Ramos (cell line): Measurements from ENCODE around the gene GSTA1.
"Not testable (repeated sequence)": the region's sequence is repeated elsewhere in the genome, so short reads cannot be mapped to it uniquely, and the experiment has no call there.

Source experiments
- in situ Hi-C: fragments of 300-500 bp; cut with MboI; formaldehyde crosslinking; loops from one replicate; pipeline ENCODE4 v1.14.3; 2022; ENCODE audit warnings: low sequenced_read_pairs; ENCODE audit not compliant: unreplicated experiment

GSTA1 gene

GRCh38 chr6:52803668-52804255 lies at the start of gene GSTA1:
Gene GSTA1, minus strand, starts transcription at chr6:52803816. Its CDS starts 4,549 bp downstream, at chr6:52799267.
- in situ Hi-C loops: not testable (repeated sequence)

- in situ Hi-C loops: no loop called here
Observed at GRCh38 chr6:52849137-52849536, 45.5 kb upstream of the GSTA1 start.

GRCh38 chr6:52846002-52846401 lies 42.4 kb upstream of the GSTA1 start:
- in situ Hi-C loops: no loop called here

GRCh38 chr6:52843605-52844004 lies 40.0 kb upstream of the GSTA1 start:
- in situ Hi-C loops: no loop called here

GRCh38 chr6:52840763-52841585 lies 37.4 kb upstream of the GSTA1 start, which contains the start of gene GSTA5:
Gene GSTA5, minus strand, starts transcription at chr6:52840813.
- in situ Hi-C loops: no loop called here

GRCh38 chr6:52839124-52840055 lies 35.8 kb upstream of the GSTA1 start:
- in situ Hi-C loops: no loop called here

DNA sequence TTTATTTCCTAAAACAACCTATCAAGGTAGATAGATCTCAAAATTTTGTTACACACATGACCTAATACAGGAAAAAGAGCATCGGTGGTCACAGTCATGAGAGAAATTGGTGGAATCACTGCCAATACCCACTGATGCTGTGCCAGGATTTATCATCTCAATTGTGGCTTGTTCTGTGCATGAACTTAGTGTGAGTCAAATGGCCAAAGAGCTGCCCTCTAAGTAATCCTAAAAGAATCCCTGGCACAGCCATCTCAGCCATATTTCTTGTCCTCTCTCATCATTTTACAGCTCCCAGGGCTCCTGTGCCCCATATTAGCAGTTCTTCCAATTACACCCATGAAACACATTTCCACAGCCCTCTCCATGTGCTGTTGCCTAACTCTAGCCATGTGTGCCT lies 30.9 kb upstream of the GSTA1 start:
- in situ Hi-C loops: no loop called here

- in situ Hi-C loops: not testable (repeated sequence)
Observed at GRCh38 chr6:52830869-52831268, 27.3 kb upstream of the GSTA1 start.

DNA sequence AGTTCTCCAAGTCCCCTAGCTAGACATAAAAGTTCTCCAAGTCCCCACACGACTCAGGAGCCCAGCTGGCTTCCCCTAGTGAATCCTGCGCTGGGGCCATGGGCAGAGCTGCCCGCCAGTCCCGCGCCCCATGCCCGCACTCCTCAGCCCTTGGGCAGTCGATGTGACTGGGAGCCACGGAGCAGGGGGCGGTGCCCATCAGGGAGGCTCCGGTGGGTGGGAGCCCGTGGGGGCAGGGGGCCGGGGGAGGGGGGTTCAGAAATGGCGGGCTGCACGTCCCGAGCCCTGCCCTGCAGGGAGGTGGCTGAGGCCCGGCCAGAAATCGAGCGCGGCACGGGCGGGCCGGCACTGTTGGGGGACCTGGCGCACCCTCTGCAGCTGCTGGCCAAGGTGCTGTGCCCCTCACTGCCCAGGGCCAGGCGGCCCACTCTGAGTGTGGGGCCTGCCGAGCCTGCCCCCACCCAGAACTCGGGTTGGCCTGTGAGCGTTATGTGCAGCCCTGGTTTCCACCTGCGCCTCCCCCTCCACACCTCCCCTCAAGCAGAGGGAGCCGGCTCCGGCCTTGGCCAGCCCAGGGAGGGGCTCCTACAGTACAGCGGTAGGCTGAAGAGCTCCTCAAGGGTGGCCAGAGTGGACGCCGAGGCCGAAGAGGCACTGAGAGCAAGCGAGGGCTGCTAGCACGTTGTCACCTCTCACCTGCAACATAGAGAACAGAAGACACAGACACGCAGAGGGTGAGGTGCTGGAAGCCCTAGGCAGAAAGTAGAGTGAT lies 25.6 kb upstream of the GSTA1 start:
- in situ Hi-C loops: no loop called here

- in situ Hi-C loops: not testable (repeated sequence)
Observed at GRCh38 chr6:52828621-52829020, 25.0 kb upstream of the GSTA1 start.

GRCh38 chr6:52827073-52827783 lies 23.6 kb upstream of the GSTA1 start:
- in situ Hi-C loops: not testable (repeated sequence)

DNA sequence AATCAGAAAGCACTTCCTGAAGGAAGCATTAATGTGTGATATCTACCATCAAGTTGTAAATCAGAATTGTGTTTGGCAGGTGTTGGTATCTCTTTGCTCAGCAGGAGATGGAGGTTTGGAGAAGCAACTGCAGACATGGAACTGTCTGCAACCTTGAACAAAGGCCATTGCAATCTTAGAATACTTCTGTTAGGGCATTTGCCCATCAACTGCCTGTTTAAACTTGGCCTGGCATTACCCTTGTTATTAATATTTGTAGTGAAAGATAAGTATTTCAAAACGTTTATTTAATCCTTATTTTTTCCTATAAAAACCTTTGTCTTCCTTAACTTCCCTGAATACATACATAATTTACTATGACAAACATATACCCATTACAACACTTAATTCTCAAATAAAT lies 22.9 kb upstream of the GSTA1 start:
- in situ Hi-C loops: no loop called here

DNA sequence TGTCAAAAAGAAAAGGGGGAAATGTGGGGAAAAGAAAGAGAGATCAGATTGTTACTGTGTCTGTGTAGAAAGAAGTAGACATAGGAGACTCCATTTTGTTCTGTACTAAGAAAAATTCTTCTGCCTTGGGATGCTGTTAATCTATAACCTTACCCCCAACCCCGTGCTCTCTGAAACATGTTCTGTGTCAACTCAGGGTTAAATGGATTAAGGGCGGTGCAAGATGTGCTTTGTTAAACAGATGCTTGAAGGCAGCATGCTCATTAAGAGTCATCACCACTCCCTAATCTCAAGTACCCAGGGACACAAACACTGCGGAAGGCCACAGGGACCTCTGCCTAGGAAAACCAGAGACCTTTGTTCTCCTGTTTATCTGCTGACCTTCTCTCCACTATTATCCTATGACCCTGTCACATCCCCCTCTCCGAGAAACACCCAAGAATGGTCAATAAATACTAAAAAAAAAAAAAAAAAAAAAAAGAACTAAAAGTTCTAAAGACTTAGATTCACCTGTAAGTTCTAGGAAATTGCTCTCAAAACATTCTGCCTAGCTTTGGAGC lies 22.4 kb upstream of the GSTA1 start:
- in situ Hi-C loops: not testable (repeated sequence)

GRCh38 chr6:52825270-52825793 lies 21.7 kb upstream of the GSTA1 start:
- in situ Hi-C loops: not testable (repeated sequence)

- in situ Hi-C loops: no loop called here
Observed at GRCh38 chr6:52821842-52822241, 18.2 kb upstream of the GSTA1 start.

GRCh38 chr6:52820198-52820597 lies 16.6 kb upstream of the GSTA1 start:
- in situ Hi-C loops: no loop called here

GRCh38 chr6:52815167-52816092 lies 11.8 kb upstream of the GSTA1 start:
- in situ Hi-C loops: no loop called here

- in situ Hi-C loops: not testable (repeated sequence)
Observed at GRCh38 chr6:52814545-52814944, 10.9 kb upstream of the GSTA1 start.
